ENCODE data around the gene RBPJL. TPM values are rescaled to one million over a fixed set of nuclear protein-coding genes. Genes with fewer than 3 reads are reported as not detected.

RBPJL gene
- total and polyA plus RNA-seq, 2 of the 13 experiments (the other 11 are each of a cell fraction or from before 2014, with no cell fraction given), result not detected

DNA sequence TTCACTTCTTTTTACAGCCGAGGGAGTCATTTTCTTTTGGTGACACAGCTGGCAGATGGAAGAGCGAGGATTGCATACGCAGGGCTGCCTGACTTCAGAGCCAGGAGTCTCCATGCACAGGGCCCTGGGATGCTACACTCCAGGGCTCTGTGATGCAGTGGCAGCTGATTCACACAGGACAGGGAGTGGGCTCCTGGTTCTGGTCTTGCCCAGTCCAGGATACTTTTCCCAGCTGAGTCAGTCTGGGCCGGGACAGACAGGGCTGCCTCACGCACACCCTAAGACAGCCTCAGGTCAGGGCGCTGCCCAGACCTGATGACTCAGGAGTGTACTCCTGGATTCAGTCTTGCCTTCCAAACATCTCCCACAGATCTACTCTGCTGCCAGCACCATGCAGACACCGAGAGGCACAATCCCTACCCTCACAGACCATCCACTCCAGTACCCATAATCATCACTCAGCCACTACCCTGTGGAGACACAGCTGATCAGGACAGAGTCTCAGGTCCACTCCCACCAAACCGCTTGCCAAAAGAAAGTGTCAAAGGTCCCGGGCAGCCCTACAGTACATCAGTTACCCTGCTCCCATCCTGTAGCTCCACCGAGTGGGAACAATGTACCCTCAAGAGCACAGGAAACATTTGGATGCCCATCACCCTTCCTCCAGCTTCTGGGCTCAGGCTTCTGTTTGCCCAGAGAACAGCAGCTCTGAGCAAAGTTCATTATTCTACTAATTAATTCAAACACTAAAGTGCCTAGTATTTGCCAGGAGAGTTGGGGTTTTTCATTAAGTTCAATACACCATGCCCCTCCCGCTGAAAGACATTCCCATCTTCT lies 30.1 kb downstream of the RBPJL start (continued):
- TF ChIP-seq, protein P1, sequence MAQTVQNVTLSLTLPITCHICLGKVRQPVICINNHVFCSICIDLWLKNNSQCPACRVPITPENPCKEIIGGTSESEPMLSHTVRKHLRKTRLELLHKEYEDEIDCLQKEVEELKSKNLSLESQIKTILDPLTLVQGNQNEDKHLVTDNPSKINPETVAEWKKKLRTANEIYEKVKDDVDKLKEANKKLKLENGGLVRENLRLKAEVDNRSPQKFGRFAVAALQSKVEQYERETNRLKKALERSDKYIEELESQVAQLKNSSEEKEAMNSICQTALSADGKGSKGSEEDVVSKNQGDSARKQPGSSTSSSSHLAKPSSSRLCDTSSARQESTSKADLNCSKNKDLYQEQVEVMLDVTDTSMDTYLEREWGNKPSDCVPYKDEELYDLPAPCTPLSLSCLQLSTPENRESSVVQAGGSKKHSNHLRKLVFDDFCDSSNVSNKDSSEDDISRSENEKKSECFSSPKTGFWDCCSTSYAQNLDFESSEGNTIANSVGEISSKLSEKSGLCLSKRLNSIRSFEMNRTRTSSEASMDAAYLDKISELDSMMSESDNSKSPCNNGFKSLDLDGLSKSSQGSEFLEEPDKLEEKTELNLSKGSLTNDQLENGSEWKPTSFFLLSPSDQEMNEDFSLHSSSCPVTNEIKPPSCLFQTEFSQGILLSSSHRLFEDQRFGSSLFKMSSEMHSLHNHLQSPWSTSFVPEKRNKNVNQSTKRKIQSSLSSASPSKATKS (CRISPR knock-in tag; IDR thresholded peaks at IDR 0.05), result no peak
- TF ChIP-seq MIER3 (CRISPR knock-in tag; IDR thresholded peaks at IDR 0.05; ENCODE audit: borderline replicate concordance) (no peak), ZNF556 (CRISPR knock-in tag; IDR thresholded peaks at IDR 0.05; ENCODE audit: borderline replicate concordance) (no peak; the same call in 1 of the 2 replicates), SMYD3 (CRISPR knock-in tag; IDR thresholded peaks at IDR 0.05) (no peak), FOXK1 (CRISPR knock-in tag; IDR thresholded peaks at IDR 0.05; ENCODE audit: borderline replicate concordance, low read depth) (no peak), CENPX (CRISPR knock-in tag; IDR thresholded peaks at IDR 0.05) (no peak), ARNT2 (CRISPR knock-in tag; IDR thresholded peaks at IDR 0.05; ENCODE audit: low read depth) (peak; percentile 59; the same call in 1 of the 2 replicates), ZNF296 (CRISPR knock-in tag; conservative IDR thresholded peaks at IDR 0.05) (0 out of 2 replicates have a peak, but pooled peaks have one; percentile 2), TSC22D2 (CRISPR knock-in tag; IDR thresholded peaks at IDR 0.05; ENCODE audit: borderline replicate concordance) (0 out of 2 replicates have a peak, but pooled peaks have one; percentile 64), ZNF781 (CRISPR knock-in tag; IDR thresholded peaks at IDR 0.05; ENCODE audit: borderline replicate concordance, not compliant biosample characterization) (no peak), MAZ (IDR thresholded peaks at IDR 0.05; ENCODE audit: borderline replicate concordance, low read depth, low read length) (no peak), MAZ (CRISPR knock-in tag; IDR thresholded peaks at IDR 0.05; ENCODE audit: low read depth) (peak; percentile 79), JUNB (CRISPR knock-in tag; IDR thresholded peaks at IDR 0.05; ENCODE audit: borderline replicate concordance) (no peak), CBX2 (IDR thresholded peaks at IDR 0.05; ENCODE audit: low read depth, low read length) (no peak), CBX2 (CRISPR knock-in tag; IDR thresholded peaks at IDR 0.05; ENCODE audit: low read depth) (no peak), ZNF564 (CRISPR knock-in tag; IDR thresholded peaks at IDR 0.05) (0 out of 2 replicates have a peak, but pooled peaks have one; percentile 52), ZFYVE20 (CRISPR knock-in tag; IDR thresholded peaks at IDR 0.05; ENCODE audit: borderline replicate concordance, low read depth) (no peak)
- TF ChIP-seq, protein P2, sequence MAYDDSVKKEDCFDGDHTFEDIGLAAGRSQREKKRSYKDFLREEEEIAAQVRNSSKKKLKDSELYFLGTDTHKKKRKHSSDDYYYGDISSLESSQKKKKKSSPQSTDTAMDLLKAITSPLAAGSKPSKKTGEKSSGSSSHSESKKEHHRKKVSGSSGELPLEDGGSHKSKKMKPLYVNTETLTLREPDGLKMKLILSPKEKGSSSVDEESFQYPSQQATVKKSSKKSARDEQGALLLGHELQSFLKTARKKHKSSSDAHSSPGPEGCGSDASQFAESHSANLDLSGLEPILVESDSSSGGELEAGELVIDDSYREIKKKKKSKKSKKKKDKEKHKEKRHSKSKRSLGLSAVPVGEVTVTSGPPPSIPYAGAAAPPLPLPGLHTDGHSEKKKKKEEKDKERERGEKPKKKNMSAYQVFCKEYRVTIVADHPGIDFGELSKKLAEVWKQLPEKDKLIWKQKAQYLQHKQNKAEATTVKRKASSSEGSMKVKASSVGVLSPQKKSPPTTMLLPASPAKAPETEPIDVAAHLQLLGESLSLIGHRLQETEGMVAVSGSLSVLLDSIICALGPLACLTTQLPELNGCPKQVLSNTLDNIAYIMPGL (CRISPR knock-in tag; IDR thresholded peaks at IDR 0.05; ENCODE audit: borderline replicate concordance in 1 of 2, low read depth in 1 of 2), result no peak; a peak in 1 of 4 replicates
- TF ChIP-seq, protein P3, sequence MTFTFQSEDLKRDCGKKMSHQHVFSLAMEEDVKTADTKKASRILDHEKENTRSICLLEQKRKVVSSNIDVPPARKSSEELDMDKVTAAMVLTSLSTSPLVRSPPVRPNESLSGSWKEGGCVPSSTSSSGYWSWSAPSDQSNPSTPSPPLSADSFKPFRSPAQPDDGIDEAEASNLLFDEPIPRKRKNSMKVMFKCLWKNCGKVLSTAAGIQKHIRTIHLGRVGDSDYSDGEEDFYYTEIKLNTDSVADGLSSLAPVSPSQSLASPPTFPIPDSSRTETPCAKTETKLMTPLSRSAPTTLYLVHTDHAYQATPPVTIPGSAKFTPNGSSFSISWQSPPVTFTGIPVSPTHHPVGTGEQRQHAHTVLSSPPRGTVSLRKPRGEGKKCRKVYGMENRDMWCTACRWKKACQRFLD (CRISPR knock-in tag; IDR thresholded peaks at IDR 0.05; ENCODE audit: borderline replicate concordance), result no peak
- TF ChIP-seq, protein P4, sequence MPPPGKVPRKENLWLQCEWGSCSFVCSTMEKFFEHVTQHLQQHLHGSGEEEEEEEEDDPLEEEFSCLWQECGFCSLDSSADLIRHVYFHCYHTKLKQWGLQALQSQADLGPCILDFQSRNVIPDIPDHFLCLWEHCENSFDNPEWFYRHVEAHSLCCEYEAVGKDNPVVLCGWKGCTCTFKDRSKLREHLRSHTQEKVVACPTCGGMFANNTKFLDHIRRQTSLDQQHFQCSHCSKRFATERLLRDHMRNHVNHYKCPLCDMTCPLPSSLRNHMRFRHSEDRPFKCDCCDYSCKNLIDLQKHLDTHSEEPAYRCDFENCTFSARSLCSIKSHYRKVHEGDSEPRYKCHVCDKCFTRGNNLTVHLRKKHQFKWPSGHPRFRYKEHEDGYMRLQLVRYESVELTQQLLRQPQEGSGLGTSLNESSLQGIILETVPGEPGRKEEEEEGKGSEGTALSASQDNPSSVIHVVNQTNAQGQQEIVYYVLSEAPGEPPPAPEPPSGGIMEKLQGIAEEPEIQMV (CRISPR knock-in tag; IDR thresholded peaks at IDR 0.05; ENCODE audit: low read depth), result no peak
- TF ChIP-seq, protein P5, sequence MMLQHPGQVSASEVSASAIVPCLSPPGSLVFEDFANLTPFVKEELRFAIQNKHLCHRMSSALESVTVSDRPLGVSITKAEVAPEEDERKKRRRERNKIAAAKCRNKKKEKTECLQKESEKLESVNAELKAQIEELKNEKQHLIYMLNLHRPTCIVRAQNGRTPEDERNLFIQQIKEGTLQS (CRISPR knock-in tag; IDR thresholded peaks at IDR 0.05), result 0 out of 2 replicates have a peak, but pooled peaks have one; percentile 31

Data from HepG2 (cell line).